B cell (primary cell): ENCODE measurements around the gene RFC2.

Experiments
- EZH2 ChIP-seq: IDR thresholded peaks from 2 replicates; pipeline ENCODE4 v1.6.1; 2012; ENCODE audit warnings: borderline replicate concordance, low read depth, mild to moderate bottlenecking, moderate library complexity, low read length; ENCODE audit not compliant: insufficient read depth, poor library complexity, severe bottlenecking
- TF ChIP-seq, protein P1 (sequence below): fragments of 200-600 bp; IDR thresholded peaks from one replicate; pipeline ENCODE4 v1.8.0; 2022; ENCODE audit warnings: antibody characterized with exemption, mild to moderate bottlenecking

DNA sequence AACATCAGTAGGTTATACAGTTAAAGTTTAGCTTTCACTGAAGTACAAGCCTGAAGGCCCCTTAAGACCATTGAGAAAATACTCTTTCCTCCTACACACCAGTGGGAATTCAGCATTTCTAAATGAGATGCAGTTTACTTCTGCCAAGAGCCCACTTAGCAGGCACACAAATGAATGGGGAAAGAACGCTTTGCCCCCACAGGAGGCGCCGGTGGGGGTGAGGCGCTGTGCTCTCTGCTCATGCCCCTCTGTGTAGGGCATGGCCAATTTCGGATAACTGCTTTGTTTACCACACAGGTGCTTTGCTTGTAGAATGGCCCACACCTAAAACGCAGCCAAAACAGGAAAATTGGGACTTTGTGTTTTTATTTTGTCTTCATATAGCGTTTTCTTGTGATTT, 60.3 kb downstream of the RFC2 start:
- TF ChIP-seq, protein P1, sequence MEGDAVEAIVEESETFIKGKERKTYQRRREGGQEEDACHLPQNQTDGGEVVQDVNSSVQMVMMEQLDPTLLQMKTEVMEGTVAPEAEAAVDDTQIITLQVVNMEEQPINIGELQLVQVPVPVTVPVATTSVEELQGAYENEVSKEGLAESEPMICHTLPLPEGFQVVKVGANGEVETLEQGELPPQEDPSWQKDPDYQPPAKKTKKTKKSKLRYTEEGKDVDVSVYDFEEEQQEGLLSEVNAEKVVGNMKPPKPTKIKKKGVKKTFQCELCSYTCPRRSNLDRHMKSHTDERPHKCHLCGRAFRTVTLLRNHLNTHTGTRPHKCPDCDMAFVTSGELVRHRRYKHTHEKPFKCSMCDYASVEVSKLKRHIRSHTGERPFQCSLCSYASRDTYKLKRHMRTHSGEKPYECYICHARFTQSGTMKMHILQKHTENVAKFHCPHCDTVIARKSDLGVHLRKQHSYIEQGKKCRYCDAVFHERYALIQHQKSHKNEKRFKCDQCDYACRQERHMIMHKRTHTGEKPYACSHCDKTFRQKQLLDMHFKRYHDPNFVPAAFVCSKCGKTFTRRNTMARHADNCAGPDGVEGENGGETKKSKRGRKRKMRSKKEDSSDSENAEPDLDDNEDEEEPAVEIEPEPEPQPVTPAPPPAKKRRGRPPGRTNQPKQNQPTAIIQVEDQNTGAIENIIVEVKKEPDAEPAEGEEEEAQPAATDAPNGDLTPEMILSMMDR: no peak
- TF ChIP-seq EZH2: no peak
